PC-3 (cell line): ENCODE results near the gene CHN1. TPM values are rescaled to one million over a fixed set of nuclear protein-coding genes. Genes with fewer than 3 reads are reported as not detected.

Experiments used
- ATAC-seq: fragments of 200-7000 bp; cut with Tn5 transposase; 2 replicates; pipeline ENCODE4 v1.9.1; 2020; ENCODE audit warnings: mild to moderate bottlenecking, moderate library complexity
- BruUV-seq: library from RNA; stranded (reverse); fragments of 400-500 nt; replicated peaks from 2 replicates; lab custom pipeline; 2021; lab: Mats Ljungman, UMichigan
- CTCF ChIA-PET: fragments of 300-600 bp; sonication (Branson Sonifier 250); formaldehyde crosslinking; loops from one replicate; lab custom pipeline; 2022; ENCODE audit warnings: antibody characterized with exemption; lab: Charles Lee
- POLR2A ChIA-PET: fragments of 300-600 bp; sonication (Branson Sonifier 250); formaldehyde crosslinking; loops from one replicate; lab custom pipeline; 2022; ENCODE audit warnings: antibody characterized with exemption; ENCODE audit not compliant: unreplicated experiment; lab: Charles Lee
- DNase-seq: peaks from one replicate; pipeline ENCODE4 v3.0.0-alpha.2; 2015
- H2AFZ ChIP-seq: fragments of 300-600 bp; sonication (generic); 2 replicates; pipeline ENCODE4 v1.6.0; 2016; ENCODE audit warnings: antibody characterized with exemption, low read length
- H3F3A ChIP-seq: fragments of 300-600 bp; sonication (generic); one replicate; pipeline ENCODE4 v1.6.0; 2017; ENCODE audit warnings: antibody characterized with exemption, low read length, control low read depth, mild to moderate bottlenecking; ENCODE audit not compliant: unreplicated experiment
- H3K27ac ChIP-seq: fragments of 300-600 bp; sonication (generic); 2 replicates; pipeline ENCODE4 v1.5.1; 2016; ENCODE audit warnings: mild to moderate bottlenecking, low read length
- H3K27me3 ChIP-seq: fragments of 300-600 bp; sonication (generic); 2 replicates; pipeline ENCODE4 v1.6.1; 2016; ENCODE audit warnings: low read length, mixed read lengths
- H3K36me3 ChIP-seq: fragments of 300-600 bp; sonication (generic); 2 replicates; pipeline ENCODE4 v1.6.1; 2016; ENCODE audit warnings: low read depth, mixed run types, low read length, mixed read lengths
- H3K4me1 ChIP-seq: fragments of 300-600 bp; sonication (generic); 2 replicates; pipeline ENCODE4 v1.5.1; 2016; ENCODE audit warnings: low read length; ENCODE audit not compliant: insufficient read depth
- H3K4me2 ChIP-seq: fragments of 300-600 bp; sonication (generic); 2 replicates; pipeline ENCODE4 v1.6.0; 2016; ENCODE audit warnings: low read length
- H3K4me3 ChIP-seq: fragments of 300-600 bp; sonication (generic); 2 replicates; pipeline ENCODE4 v1.5.1; 2016; ENCODE audit warnings: mild to moderate bottlenecking, low read length, mixed read lengths
- H3K79me2 ChIP-seq: fragments of 300-600 bp; sonication (generic); 2 replicates; pipeline ENCODE4 v1.6.1; 2017; ENCODE audit warnings: low read length, mixed read lengths
- H3K9ac ChIP-seq: fragments of 300-600 bp; sonication (generic); 2 replicates; pipeline ENCODE4 v1.6.0; 2016; ENCODE audit warnings: mild to moderate bottlenecking, low read length
- H3K9me2 ChIP-seq: fragments of 300-600 bp; sonication (generic); replicated peaks from 2 replicates; pipeline ENCODE4 v1.6.1; 2016; ENCODE audit warnings: mixed run types, low read length, mixed read lengths
- H3K9me3 ChIP-seq: fragments of 300-600 bp; sonication (generic); 2 replicates; pipeline ENCODE4 v1.6.1; 2016; ENCODE audit warnings: low read length, mixed read lengths
- H4K20me1 ChIP-seq: fragments of 300-600 bp; sonication (generic); 2 replicates; pipeline ENCODE4 v1.6.1; 2016; ENCODE audit warnings: low read length, mixed read lengths
- EZH2 ChIP-seq: fragments of 300-600 bp; sonication (generic); IDR thresholded peaks from one replicate; pipeline ENCODE4 v1.6.1; 2017; ENCODE audit warnings: antibody characterized with exemption, mild to moderate bottlenecking, low read length; ENCODE audit not compliant: unreplicated experiment
- EZH2phosphoT487 ChIP-seq: fragments of 300-600 bp; sonication (generic); IDR thresholded peaks from 2 replicates; pipeline ENCODE4 v1.6.1; 2018; ENCODE audit warnings: mild to moderate bottlenecking, antibody characterized with exemption, low read length, borderline replicate concordance
- intact Hi-C: fragments of 100-400 bp; cut with micrococcal nuclease; formaldehyde crosslinking; loops from 2 replicates; pipeline ENCODE4 v1.9.0; 2023
- total RNA-seq: library from RNA; depleted of rRNA; stranded (reverse); fragments of >200 nt; gene quantifications from 2 replicates; pipeline ENCODE4 v1.2.3, GENCODE V29; 2014
- TF ChIP-seq, protein P1 (sequence below): fragments of 300-600 bp; sonication (generic); conservative IDR thresholded peaks from 2 replicates; pipeline ENCODE4 v1.5.1; 2017; ENCODE audit warnings: antibody characterized with exemption, low read depth, mild to moderate bottlenecking, low read length

CHN1 gene
- total RNA-seq, 1 experiment from 2014 or later = 7.8 TPM

DNA sequence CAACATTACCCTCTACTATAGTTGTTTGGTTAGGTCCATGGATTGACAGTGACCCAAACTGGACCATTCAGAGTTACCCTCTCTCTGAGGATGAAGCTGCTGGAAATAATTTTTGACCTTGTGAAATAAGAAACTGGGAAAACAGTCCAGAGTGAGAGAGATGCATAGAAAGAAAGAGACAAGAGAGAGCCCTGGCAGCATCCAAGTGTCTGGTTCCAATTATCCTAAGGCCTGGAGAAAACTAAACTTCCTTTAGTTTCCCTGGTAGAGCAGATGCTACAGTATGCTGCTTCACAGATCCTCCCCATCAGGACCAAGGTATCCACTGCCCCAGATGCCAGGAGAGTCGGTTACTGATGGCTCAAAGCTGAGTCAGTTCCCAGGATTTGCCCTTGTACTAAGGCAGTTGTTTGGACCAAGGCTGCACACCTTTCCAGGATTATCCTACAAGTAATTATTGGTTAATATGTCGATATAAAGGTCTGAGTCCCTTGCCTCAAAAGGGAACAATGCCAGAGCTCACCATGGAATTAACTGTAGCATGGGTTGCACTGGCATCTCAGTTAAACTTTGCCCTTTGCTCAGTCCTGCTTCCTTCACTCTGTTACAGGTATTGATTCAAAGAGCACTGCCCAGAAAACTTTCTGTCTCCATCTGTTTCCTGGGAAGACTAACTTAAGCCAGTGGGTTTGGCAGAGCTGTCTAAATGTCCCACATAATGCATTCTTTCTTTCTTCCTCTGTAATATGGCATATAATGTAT, 14.6 kb upstream of the CHN1 start:
- ChIA-PET POLR2A (no interaction called here), CTCF (no interaction called here)
- BruUV-seq = no TSS peak
- Histone ChIP-seq H3K79me2 (no peaks in the 10 kb centered on the region), H3F3A (no peaks in the 10 kb centered on the region), H3K9ac (no peak overlapping the region), H4K20me1 (no peaks in the 10 kb centered on the region), H2AFZ (no peak overlapping the region), H3K9me3 (no peaks in the 10 kb centered on the region), H3K4me1 (no peaks in the 10 kb centered on the region), H3K4me2 (no peak overlapping the region), H3K36me3 (no peaks in the 10 kb centered on the region), H3K27me3 (no peaks in the 10 kb centered on the region), H3K4me3 (no peak overlapping the region), H3K27ac (no peak overlapping the region), H3K9me2 (no peaks in the 10 kb centered on the region)
- TF ChIP-seq EZH2 (no peak), EZH2phosphoT487 (no peak)
- TF ChIP-seq, protein P1, sequence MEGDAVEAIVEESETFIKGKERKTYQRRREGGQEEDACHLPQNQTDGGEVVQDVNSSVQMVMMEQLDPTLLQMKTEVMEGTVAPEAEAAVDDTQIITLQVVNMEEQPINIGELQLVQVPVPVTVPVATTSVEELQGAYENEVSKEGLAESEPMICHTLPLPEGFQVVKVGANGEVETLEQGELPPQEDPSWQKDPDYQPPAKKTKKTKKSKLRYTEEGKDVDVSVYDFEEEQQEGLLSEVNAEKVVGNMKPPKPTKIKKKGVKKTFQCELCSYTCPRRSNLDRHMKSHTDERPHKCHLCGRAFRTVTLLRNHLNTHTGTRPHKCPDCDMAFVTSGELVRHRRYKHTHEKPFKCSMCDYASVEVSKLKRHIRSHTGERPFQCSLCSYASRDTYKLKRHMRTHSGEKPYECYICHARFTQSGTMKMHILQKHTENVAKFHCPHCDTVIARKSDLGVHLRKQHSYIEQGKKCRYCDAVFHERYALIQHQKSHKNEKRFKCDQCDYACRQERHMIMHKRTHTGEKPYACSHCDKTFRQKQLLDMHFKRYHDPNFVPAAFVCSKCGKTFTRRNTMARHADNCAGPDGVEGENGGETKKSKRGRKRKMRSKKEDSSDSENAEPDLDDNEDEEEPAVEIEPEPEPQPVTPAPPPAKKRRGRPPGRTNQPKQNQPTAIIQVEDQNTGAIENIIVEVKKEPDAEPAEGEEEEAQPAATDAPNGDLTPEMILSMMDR = no peak
- DNase-seq (no peak), ATAC-seq (no peak)
- intact Hi-C loops = no loop called here

DNA sequence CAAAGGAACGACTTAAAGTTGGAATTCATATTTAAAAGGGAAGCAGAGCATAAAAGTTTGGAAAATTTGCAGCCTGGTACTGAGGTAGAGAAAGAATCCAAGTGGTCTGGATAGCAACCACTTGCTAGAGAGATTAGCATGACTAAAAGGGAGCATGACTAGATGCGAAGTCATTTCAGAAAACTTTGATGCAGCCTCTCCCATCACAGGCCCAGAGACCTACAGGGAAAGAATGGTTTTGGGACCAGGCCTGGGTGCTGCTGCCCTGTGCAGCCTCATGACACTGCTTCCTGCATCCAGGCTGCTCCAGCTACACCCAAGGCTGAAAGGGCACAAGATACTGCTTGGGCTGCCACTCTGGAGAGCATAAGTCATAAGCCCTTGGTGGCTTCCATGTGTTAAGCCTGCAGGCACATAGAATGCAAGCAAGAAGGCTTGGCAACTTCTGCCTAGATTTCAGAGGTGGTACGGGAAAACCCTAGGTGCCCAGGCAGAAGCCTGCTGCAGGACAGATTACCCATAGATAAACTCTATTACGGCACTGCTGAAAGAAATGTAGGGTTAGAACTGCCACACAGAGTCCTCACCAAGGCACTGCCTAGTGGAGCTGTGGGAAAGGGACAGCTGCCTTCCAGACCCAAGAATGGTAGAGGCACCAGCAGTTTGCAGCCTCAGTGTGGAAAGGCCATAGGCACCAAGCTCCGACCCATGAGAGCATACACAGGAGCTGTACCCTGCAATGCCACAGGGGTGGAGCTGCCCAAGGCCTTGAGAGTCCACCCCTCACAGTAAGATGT, 12.6 kb upstream of the CHN1 start:
- intact Hi-C loops = no loop called here
- CTCF ChIA-PET = no interaction called here
- ATAC-seq = no peak

More for the DNA sequence above, 12.6 kb upstream of the CHN1 start:
- POLR2A ChIA-PET = no interaction called here
- no TSS peak for BruUV-seq
- Histone ChIP-seq H3K4me2 (no peak overlapping the region), H3K4me3 (no peak overlapping the region), H4K20me1 (no peaks in the 10 kb centered on the region), H3F3A (no peaks in the 10 kb centered on the region), H3K9me3 (no peaks in the 10 kb centered on the region), H3K27me3 (no peaks in the 10 kb centered on the region), H3K79me2 (no peaks in the 10 kb centered on the region), H3K4me1 (no peaks in the 10 kb centered on the region), H3K27ac (no peak overlapping the region), H3K36me3 (no peaks in the 10 kb centered on the region), H2AFZ (no peak overlapping the region), H3K9me2 (no peaks in the 10 kb centered on the region), H3K9ac (no peak overlapping the region)
- TF ChIP-seq EZH2phosphoT487 (no peak), EZH2 (no peak)
- TF ChIP-seq, protein P1 = no peak
- no peak for DNase-seq
